ENCODE results near the gene NOTCH1. TPM values are rescaled to one million over a fixed set of nuclear protein-coding genes. Genes with fewer than 3 reads are reported as not detected.

The NOTCH1 gene
- total and polyA plus RNA-seq, 2 of the 8 experiments (the other 6 are each of a cell fraction or from before 2014, with no cell fraction given), result 6.9 to 55.6 TPM

- no peak overlapping the region for H3K56ac ChIP-seq (replicated peaks; ENCODE audit: insufficient read length, low read depth, low read length)
- H4K5ac ChIP-seq (ENCODE audit: insufficient read length, low read depth, low read length), result no peak overlapping the region
- H3K27me3 ChIP-seq (replicated peaks in 1 of 4; ENCODE audit: control insufficient read depth in 3 of 4, extremely low read depth in 1 of 4, insufficient read depth in 3 of 4, low read length in 3 of 4), result no peaks in the 10 kb centered on the region
- H4K91ac ChIP-seq (replicated peaks; ENCODE audit: insufficient read length, low read length), result no peak overlapping the region
- no peaks in the 10 kb centered on the region for H3K23me2 ChIP-seq (ENCODE audit: low read depth, low read length)
- DNase-seq (ENCODE audit: low read depth in 1 of 2, low spot score in 2 of 2), result no peak
- H2BK120ac ChIP-seq (replicated peaks; ENCODE audit: low read depth, low read length), result no peak overlapping the region
- FAIRE-seq, result no peak
- H3K79me1 ChIP-seq (ENCODE audit: low read depth, low read length), result peaks cover 6% of the 10 kb centered on the region
- H2BK5ac ChIP-seq (ENCODE audit: low read depth, low read length), result no peak overlapping the region; the same call in 1 of the 2 replicates
- no peaks in the 10 kb centered on the region for H3K79me2 ChIP-seq (ENCODE audit: control insufficient read depth in 1 of 2, insufficient read depth in 2 of 2, low read length in 2 of 2)
- no peak overlapping the region for H2AK5ac ChIP-seq (ENCODE audit: low read depth, low read length)
- H3K18ac ChIP-seq (ENCODE audit: extremely low read depth, low read length), result no peak overlapping the region
- no peaks in the 10 kb centered on the region for H3K4me1 ChIP-seq (replicated peaks in 1 of 4; ENCODE audit: control insufficient read depth in 3 of 4, insufficient read depth in 4 of 4, low read length in 3 of 4)
- H2BK12ac ChIP-seq (ENCODE audit: low read depth, low read length), result no peak overlapping the region
- no peak overlapping the region for H3K4me2 ChIP-seq (ENCODE audit: insufficient read depth in 1 of 2, low read depth in 2 of 2, low read length in 2 of 2)
- H2BK20ac ChIP-seq (ENCODE audit: low read length), result no peak overlapping the region
- 95% methylated on average over 24 of the region's 37 CpGs; no CpG with 5 or more reads in 1 of the 2 experiments for WGBS, 2 experiments (ENCODE audit: extremely low coverage in 1 of 2, insufficient coverage in 1 of 2, insufficient read length in 1 of 2, insufficient replicate concordance in 2 of 2, low coverage in 1 of 2, low lambda C conversion rate in 2 of 2, missing lambda C conversion rate in 1 of 2)
- H3K14ac ChIP-seq (ENCODE audit: insufficient read length), result no peak overlapping the region
- ChIA-PET CTCF (ENCODE audit: partially characterized antibody) (interaction anchor here (1.2 kb wide), 1 partner anchor 112 kb away, joined by 3 read pairs; no protein-coding TSS in a partner anchor), POLR2A (ENCODE audit: partially characterized antibody) (no interaction called here)
- no peak overlapping the region for H2AFZ ChIP-seq (ENCODE audit: low read length)
- H3K27ac ChIP-seq (ENCODE audit: low read depth, low read length), result no peak overlapping the region
- H2BK15ac ChIP-seq (ENCODE audit: low read length), result no peak overlapping the region
- no peaks in the 10 kb centered on the region for H3K9me3 ChIP-seq (ENCODE audit: insufficient read depth in 2 of 2, low read depth in 1 of 2, low read length in 1 of 2)
- H3K9ac ChIP-seq (replicated peaks in 1 of 4; ENCODE audit: extremely low read depth in 1 of 4, low read depth in 3 of 4, low read length in 3 of 4), result no peak overlapping the region
- H3K4me3 ChIP-seq (ENCODE audit: extremely low read depth in 1 of 4, insufficient read depth in 2 of 4, low read depth in 3 of 4, low read length in 4 of 4), result no peak overlapping the region
- H3K36me3 ChIP-seq (ENCODE audit: control insufficient read depth in 2 of 4, insufficient read depth in 4 of 4, low read length in 3 of 4), result peaks cover 9 to 66% (median 16%) of the 10 kb centered on the region in 4 experiments; a peak in 6 of 8 replicates
- peaks cover 2 to 23% of the 10 kb centered on the region in 2 experiments for H4K20me1 ChIP-seq (replicated peaks in 1 of 2; ENCODE audit: control insufficient read depth in 1 of 2, insufficient read depth in 2 of 2, low read length in 2 of 2)
- H4K8ac ChIP-seq (ENCODE audit: extremely low read depth, insufficient read depth, low read length), result no peak overlapping the region; the same call in 1 of the 2 replicates
- H3K4ac ChIP-seq (replicated peaks; ENCODE audit: insufficient read length, low read depth, low read length), result no peak overlapping the region
- no peak overlapping the region for H3K23ac ChIP-seq (ENCODE audit: insufficient read length)
- TF ChIP-seq RNF2 (IDR thresholded peaks at IDR 0.05; ENCODE audit: borderline replicate concordance, low read depth, low read length, missing control alignments, poor library complexity, severe bottlenecking) (no peak), HDAC2 (IDR thresholded peaks at IDR 0.05; ENCODE audit: borderline replicate concordance in 1 of 2, low read depth in 2 of 2, low read length in 2 of 2) (no peak), ATF2 (IDR thresholded peaks at IDR 0.05; ENCODE audit: low read length) (no peak), CREB1 (IDR thresholded peaks at IDR 0.05) (no peak), USF2 (IDR thresholded peaks at IDR 0.05; ENCODE audit: low read length) (no peak), KDM5A (IDR thresholded peaks at IDR 0.05; ENCODE audit: low read length) (no peak), TEAD4 (IDR thresholded peaks at IDR 0.05; ENCODE audit: low read depth, low read length) (no peak), EGR1 (IDR thresholded peaks at IDR 0.05; ENCODE audit: borderline replicate concordance, low read depth, low read length) (no peak), NANOG (IDR thresholded peaks at IDR 0.05; ENCODE audit: insufficient read depth, low read depth, low read length, poor library complexity, severe bottlenecking) (no peak)
Observed at GRCh38 chr9:136517012-136517743, 28.7 kb downstream of the NOTCH1 start.
